ENCODE data around the gene SAMD4A.

The SAMD4A gene, protein sequence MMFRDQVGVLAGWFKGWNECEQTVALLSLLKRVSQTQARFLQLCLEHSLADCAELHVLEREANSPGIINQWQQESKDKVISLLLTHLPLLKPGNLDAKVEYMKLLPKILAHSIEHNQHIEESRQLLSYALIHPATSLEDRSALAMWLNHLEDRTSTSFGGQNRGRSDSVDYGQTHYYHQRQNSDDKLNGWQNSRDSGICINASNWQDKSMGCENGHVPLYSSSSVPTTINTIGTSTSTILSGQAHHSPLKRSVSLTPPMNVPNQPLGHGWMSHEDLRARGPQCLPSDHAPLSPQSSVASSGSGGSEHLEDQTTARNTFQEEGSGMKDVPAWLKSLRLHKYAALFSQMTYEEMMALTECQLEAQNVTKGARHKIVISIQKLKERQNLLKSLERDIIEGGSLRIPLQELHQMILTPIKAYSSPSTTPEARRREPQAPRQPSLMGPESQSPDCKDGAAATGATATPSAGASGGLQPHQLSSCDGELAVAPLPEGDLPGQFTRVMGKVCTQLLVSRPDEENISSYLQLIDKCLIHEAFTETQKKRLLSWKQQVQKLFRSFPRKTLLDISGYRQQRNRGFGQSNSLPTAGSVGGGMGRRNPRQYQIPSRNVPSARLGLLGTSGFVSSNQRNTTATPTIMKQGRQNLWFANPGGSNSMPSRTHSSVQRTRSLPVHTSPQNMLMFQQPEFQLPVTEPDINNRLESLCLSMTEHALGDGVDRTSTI

DNA sequence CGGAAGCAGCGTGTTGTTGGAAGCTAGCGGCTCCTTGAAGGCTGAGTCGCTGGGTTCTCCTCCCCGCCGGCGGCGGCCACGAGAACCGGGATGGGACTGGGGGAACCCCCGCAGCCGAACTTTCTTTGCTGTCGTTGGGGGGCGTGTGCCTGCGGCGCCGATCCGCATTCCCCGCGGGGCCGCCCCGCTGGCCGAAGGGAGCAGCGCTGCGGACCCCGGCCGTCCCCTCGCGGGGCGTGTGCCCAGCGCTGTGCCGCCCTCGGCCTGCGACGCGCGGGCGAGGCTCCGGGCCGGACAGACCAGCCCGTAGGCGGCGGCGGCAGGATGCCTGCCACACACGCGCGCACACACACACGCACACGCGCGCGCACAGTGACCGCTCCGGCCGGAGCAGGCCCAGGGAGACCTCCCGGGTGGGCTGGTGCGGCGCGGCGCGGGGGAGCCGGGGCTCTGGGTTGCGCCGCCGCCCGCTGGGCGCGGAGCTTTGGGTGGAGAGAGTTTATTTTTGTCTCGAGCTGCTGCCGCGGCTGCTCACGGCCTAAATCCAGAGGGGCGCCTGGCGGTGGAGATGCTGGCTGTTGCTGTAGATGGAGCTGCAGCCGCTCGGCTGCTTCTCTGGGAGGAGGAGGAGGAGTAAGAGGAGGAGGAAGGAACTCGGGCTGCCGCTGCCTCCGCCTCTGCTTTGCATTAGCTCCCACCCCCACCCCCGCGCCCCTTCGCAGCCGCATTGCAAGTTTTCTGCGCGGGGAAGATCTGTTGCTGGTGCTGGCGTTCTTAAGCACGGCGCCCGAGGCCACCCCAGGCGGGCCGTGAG lies at the start of gene SAMD4A:
TSS of gene SAMD4A (plus strand) at position 719 of the 814 bp plus-strand sequence. CDS start 789 bp downstream, outside the sequence.
- DNase-seq (ENCODE audit: low read depth): peak; percentile 77

DNA sequence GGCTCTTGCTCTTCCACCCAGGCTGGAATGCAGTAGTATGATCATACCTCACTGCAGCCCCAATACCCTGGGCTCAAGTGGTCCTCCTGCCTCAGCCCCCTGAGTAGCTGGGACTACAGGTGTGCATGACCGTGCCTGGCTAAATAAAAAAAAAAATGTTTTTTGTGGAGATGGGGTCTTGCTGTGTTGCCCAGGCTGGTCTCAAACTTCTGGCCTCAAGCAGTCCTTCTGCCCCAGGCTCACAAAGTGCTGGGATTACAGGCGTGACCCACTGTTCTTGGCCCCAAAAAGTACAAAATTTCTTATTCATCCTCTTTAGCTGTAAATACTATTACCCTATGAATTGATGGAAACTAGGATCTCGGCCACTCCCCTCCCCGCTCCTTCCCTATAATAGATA lies 42.5 kb upstream of the SAMD4A start:
- DNase-seq (ENCODE audit: low read depth): no peak

DNA sequence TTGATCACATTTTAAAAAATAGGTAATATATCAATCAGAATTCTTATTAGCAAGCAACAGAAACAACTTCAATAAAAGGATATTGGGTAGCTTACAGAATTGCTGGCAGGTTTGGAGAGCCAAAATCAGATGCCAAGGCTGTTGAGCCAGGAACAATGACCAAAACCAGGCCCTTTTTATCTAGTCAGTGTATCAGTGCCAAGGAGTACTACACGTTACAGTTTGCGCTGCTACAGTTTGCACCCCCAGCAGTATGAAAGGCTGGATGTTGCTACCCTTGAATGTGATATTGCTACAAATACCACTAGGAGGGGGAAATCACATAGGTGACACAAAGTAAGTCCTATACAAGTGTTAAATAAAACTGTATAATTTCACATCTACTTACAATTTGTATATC lies 38.0 kb upstream of the SAMD4A start:
- no peak for DNase-seq (ENCODE audit: low read depth)

DNA sequence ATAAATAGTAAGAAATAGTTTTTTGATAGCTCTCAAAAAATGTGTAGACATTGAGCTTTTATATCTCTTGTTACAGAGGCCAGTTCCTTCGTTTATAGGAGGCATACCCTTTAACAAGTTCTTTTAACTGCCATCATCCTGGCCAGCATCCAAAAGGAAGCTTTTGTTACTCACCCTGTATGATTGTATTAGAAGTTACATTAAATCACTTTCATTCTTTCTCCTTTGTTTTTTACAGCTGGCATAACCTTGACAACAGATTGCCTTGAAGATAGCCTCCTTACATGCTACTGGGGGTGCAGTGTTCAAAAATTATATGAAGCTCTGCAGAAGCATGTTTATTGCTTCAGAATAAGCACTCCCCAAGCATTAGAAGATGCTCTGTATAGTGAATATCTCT lies 37.1 kb upstream of the SAMD4A start:
- DNase-seq (ENCODE audit: low read depth): no peak

DNA sequence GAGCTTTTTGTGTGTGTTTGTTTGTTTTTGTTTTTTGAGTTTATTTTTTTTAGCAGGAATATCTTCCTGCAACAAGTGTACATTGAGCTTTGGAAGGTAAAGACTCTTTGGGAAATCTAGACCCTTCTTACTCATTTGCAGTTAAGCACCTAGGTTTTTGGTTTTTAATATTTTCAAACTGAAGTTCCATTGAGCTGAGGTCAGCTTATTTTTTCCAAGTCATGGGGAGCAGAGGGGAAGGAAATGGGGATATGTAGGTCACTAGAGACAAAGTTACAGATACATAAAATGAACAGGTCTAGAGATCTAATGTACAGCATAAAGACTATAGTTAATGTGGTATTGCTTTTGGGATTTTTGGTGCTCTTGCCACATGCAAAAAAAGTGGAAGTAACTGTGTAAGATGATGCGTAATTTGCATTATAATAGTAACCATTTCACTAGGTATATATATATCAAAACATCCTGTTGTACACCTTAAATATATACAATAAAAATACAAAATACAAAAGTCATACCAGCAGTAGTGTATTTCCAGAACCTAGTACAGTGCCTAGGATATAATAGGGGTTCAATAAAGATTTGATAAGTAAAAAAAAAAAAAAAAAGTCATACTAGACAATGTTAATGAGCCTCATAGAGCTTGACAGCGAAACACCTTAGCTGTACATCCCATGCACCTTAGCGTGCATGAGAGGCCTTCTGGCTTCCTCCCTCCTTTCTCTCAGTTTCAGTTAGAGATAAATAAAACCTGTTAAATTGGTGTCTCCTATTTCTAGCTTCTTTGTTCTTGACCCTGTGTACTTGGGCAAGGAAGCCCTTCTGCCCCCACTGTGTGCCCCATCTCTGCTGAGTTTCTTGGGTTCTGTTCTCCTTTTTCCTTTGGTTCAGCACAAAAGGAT lies 34.6 kb upstream of the SAMD4A start:
- DNase-seq (ENCODE audit: low read depth): no peak

DNA sequence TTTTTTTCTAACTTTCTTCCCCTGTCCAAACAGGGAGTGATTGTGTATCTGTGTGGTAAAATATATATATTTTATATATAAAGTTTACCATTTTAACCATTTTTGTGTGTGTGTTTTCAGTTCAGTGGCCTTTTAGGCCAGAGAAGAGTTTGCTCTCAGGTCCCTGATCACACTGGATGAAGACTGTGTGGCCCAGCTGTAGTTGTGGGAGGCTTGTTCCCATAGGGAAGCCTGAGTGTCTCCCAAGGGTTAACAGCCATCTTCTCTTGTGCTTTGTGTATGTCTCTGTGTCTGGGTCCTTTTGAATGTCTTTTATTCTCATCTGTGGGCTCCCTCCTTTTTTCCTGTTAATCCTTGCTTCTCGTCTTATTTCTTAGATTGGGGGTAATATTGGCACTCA lies 33.8 kb upstream of the SAMD4A start:
- DNase-seq (ENCODE audit: low read depth): no peak

DNA sequence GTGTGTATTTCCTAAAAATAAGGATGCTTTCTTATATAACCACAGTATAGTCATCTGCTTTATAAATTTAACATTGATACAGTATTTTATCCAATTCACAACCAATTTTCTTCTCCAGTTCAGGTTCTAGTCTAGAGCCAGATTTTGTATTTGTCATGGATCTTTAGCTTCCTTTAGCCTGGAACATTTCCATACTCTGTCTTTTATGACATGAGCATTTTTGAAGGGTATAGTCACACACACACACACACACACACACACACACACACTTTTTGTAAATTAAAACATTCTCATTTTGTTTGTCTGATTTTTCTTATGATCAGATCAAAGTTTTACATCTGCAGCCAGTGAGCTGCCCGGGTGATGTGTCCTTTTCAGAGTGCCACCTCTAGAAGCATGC lies 31.8 kb upstream of the SAMD4A start:
- DNase-seq (ENCODE audit: low read depth): peak; percentile 4

DNA sequence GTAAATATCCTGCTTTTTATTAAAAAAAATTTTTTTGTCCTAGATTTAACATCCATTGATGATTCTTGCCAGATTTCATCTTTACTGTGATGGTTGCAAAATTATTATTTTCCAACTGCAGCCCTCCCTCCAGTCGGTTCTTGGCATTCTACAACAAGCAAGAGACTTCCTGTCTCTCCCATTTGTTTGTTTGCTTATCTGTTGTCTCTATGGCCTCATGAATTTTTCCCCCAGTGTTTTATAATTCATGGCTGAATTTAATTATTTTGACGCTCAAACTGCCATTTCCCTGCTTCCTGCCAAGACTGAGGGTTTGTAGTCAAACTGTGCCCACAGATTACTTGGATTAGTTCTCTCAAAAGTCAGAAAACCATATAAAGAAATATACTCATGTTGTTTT lies 31.3 kb upstream of the SAMD4A start:
- no peak for DNase-seq (ENCODE audit: low read depth)

DNA sequence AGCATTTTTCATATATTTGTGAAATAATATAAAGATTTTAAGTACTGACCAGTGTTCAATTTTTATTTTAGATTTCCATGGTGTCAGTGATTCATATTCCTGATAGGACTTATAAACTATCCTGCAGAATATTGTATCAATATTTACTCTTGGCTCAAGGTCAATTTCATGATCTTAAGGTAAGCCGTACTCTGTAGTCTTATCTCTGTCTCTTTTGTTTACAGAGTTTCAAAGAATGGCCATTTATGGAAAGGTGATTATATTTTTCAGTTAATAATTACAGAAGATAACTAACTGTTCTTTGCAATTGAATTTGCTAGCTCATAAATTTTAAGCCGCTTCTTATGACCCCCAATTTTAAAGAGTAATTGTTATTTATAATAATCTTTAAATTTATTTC lies 29.3 kb upstream of the SAMD4A start:
- DNase-seq (ENCODE audit: low read depth): no peak

DNA sequence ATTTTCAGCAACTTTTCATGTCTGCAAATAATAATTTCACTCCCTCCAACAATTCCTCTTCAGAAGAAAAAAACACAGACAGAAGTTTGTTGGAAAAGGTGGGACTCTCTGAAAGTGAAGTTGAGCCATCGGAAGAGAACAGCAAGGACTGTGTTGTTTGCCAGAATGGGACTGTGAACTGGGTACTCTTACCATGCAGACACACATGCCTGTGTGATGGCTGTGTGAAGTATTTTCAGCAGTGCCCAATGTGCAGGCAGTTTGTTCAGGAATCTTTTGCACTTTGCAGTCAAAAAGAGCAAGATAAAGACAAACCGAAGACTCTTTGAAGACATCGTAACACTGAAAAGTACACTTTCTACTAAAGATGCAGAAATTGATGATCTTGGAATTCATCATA lies 28.9 kb upstream of the SAMD4A start:
- DNase-seq (ENCODE audit: low read depth): no peak

DNA sequence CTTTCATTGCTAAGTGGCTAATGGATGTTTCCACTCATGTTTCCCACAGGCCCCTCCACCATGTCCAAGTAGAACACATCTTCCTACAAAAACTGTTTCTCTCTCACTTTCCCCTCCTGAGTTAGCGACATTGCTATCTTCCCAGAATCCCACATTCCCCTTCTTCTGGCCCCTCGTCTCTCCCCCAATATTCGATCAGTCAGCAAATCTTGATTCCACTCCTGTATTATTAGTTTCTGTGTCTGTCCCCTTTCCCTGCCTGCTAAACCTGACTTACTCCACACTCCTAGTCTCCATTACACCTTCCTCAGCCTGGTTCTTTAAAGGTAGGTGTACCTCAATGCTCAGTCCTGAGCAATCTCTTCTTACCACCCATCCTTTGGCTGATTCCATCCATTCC lies 19.3 kb upstream of the SAMD4A start:
- no peak for DNase-seq (ENCODE audit: low read depth)

DNA sequence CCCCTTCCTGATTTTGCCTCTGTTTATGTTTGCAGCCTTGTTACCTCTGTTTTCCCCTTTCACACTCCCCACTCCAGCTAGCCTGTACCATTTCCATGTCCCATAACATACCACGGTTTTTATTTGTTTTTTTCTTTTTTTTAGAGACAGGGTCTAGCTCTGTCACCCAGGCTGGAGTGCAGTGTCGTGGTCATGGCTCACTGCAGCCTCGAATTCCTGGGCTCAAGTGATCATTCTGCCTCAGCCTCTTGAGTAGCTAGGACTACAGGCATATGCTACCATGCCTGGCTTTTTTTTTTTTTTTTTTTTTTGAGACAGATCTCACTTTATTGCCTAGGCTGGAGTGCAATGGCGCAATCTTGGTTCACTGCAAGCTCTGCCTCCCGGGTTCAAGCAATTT lies 18.4 kb upstream of the SAMD4A start:
- DNase-seq (ENCODE audit: low read depth): no peak

DNA sequence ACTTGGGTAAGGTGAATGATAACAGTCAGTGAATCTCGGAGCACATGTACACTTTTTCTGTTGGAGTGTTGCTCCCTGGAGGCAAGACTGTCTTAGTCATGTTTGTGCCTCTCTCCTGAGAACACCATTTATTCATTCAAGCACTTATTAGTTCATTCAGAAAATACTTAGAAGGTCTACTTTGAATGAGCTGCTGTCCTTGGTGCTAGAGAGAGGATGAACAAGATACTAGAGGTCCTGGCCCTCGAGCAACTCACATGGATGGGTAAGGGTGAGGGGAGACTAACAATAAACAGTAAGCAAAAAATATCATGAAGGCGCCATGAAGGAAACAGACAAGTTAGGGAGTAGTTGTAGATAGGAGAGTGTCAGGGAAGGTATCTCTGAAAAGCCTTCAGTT lies 17.1 kb upstream of the SAMD4A start:
- DNase-seq (ENCODE audit: low read depth): no peak

DNA sequence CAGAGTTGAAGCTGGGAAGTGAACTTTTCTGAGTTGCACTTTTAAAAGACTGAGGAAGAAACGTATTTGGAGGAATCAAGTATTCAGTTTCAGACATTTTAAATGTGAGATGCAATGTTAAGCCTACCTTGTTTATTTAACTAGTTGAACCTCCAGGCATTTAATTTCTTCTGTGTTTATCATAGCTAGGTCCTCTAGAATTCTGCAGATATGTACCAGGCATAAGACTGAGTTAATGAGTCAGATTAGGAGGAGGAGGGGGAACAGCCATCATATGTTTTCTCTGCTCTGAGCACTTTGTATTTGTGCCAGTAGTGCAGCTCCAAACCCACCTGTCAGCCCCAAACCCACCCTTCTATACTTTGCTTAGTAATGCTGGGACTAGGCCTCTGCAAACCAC lies 16.4 kb upstream of the SAMD4A start:
- no peak for DNase-seq (ENCODE audit: low read depth)

DNA sequence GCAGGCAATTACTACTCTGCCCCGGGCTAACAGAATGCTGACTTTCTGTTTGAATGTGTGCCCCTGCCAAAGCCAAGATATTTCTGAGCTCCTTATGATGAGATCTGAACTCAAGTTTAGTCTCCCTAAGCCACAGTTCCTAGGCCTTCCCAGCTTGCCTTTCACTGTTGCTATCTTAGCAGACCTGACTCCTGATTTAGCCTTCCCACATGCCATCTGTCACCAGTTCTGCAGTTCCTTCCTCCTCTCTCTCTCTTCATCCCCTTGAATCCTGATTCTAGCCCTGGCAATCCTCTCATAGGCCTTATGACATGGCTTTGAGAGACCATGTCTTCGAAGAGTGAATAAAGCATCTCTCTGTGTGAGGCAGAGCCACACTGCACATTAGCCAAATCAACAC lies 12.5 kb upstream of the SAMD4A start:
- DNase-seq (ENCODE audit: low read depth): no peak

DNA sequence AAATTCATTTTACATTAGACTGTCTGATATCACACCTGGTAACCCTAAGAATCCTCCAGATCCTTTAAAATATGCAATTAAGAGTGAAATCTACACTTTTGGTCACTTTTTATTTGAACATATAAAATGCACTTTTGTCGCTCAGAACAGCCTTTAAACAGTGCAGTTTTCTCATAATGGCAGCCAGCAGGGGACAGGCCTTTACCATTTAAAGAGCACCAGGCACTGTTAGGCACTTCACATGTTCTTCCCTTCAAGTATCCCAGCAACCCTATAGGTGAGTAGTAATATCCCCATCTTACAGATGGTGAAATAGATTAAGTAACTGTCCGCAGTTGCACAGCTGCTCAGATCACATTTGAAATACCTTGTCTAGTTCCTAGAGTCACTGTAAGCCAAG lies 11.3 kb upstream of the SAMD4A start:
- no peak for DNase-seq (ENCODE audit: low read depth)

DNA sequence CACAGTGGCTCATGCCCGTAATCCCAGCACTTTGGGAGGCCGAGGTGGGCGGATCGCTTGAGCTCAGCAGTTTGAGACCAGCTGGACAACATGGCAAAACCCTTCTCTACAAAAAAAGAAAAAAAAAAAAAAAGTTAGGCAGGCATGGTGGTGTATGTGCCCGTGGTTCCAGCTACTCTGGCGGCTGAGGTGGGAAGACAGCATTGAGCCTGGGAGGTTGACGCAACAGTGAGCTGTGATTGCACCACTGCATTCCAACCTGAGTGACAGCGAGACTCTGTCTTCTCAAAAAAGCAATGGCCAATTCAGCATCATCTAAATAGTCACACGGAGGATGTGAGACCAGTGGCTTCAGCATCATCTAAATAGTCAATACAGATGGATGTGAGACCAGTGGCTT lies 10.4 kb upstream of the SAMD4A start:
- no peak for DNase-seq (ENCODE audit: low read depth)

DNA sequence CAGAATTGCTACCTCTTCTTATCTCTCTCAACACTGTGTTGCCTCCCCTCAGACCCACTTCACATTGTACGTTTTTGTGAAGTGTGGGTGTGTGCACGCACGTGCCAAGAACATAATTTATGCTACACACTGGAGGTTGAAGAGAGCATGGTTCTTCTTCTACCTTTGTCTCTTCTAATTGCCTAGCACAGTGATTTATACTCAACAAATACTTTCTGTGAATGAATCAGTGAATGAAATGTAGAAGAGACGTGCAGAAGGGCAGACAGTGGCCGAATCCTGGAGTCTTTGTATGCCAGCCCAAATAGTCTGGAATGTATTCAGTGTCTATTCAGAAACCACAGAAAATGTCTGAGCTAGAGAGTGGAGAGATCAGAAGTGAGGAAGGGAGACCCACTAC lies 4.6 kb upstream of the SAMD4A start:
- DNase-seq (ENCODE audit: low read depth): no peak

DNA sequence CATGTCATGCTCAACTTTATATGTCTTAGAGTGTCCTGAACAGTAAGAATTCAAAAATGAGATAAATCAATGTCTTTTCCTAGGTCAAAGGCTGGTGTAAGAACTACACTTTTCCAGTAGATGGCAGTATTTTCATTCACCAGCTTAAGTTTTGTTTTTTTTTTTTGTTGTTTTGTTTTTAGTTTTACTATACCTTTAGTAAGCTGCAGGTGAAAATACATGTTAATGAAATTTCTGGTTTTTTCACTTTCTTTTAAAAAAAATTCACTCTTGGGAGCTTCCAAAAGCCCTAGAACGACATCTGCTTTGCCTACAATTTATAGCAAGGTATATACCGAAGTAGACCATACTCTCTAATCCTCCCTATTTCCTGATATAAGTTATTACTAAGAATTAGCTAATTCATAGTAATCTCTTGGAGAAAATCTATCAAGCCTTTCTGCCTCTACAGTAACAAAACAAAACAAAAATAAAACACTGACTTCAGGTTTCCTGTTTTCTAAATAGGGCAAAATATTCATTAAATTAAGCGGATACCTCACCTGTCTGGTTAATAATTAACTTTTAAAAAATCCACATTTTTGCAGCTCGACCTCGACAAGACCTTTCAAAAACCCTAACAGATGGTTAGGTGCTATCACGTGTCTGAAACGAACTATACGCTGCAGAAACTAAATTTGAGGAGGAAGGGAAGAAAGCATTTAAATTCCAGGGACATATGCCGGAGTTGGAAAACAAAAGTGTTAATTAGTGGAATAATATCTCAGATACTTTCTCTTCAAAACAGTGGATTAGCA lies 2.7 kb upstream of the SAMD4A start:
- no peak for DNase-seq (ENCODE audit: low read depth)

DNA sequence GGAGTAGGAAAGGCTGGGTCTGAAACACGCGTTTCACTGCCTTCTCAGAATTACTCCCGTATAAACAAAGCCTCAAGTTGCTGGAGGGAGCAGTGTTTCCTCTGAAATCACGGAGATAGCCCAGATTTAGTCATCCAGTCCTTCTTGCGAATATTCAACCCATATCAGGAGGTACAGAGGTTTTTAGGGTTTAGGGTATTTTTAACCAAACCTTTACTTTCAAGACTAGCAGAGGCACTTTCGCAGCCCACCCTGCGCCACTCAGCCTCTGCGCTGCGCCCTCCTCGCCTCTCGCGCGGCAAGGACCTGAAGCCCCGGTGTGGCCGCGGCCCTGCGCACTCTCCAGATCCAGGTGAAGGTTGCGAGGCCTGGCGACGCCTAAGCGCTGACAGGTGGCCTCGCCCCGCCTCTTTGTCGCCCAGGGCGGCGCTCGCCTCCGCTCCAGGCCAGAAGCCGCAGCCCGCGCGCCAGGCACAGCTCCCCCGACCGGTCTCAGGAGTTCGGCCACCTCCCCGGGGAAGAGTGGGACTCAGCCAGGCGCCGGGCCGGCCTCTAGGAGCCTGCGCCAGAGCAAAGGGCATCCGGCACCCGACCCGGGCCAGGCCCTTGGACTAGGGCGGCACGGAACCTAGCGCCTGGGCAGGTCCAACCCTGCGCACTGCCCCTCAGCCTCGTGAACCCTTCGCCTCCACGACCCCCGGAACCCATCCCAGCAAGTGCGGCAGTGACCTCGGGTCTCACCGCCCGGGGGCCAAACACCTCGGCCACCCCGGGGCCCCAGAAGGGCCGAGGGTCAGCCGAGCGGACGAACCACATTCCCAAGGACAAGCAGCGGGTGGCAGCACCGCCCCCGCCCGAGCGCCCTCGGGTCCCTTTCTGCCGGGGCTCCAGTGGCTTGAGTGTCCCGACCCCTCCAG lies 1.8 kb upstream of the SAMD4A start:
- DNase-seq (ENCODE audit: low read depth): no peak
